ENCODE results near the gene ZNF532. TPM values are rescaled to one million over a fixed set of nuclear protein-coding genes. Genes with fewer than 3 reads are reported as not detected.

ZNF532 gene
- total RNA-seq, 1 experiment from 2014 or later, result 13.5 TPM

DNA sequence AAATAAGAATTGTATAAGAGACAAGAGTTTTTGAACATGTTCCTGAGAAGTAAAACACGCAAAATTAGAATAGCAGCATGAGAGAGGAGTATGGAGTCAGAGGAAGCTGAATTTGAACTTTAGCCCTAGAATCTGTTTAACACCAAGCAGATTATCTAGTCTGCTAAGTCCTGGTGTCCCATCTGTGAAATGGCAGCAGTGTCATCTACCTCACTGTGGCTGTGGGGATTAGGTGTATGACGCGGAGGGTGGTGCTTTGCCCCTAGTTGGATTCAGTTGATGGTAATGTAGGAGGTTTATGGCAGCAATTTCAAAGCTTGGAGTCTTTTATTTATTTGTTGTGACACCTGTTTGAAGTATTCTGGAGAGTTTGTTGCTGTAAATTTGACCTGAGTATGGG, 79.2 kb downstream of the ZNF532 start:
- DNase-seq (ENCODE audit: low spot score), result no peak

DNA sequence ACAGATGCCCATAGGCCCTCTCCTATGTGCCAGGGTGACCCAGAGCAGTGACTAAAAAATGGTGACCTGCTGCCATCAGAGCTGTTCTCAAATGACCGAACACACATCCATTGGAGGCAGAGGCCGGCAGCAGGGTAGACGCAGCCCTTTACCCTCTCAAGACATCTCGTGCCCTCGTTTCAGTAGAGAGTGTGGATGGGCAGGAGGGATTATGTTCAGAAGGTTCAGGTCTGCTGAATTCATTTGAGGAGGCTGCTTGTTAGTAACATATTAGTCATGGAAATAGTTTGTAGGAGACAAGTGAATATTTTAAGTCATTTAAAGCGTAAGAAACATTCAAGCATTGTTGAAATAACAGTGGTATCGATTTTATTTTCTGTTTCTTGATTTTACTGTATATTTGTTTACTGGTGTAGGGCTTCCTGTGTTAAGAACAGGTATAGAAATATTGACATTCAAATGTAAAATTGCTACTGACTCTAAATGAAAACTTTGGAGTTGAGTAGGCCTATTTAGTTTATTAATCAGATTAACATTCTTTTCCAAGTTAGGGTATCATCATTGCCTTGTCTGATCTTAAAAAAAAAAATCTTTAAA, 82.6 kb downstream of the ZNF532 start:
- DNase-seq (ENCODE audit: low spot score), result no peak

DNA sequence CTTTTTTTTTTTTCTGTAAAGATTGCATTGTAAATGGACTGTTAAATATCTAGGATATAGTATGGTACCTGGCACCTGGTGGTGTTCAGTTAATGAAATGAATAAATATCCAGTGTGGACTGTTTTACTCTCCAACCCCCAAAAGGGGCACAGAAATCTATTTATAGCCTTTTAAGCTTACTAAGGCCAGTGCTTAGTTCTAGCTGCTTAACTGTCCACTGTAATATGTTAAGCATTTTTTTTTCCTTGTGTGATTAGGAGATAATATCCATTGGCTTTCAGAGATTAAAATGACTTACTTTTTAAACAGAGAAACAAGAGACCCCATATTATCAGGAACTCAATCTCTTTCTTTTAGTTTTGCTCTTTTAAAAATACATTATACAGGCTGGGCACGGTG, 84.4 kb downstream of the ZNF532 start:
- no peak for DNase-seq (ENCODE audit: low spot score)

DNA sequence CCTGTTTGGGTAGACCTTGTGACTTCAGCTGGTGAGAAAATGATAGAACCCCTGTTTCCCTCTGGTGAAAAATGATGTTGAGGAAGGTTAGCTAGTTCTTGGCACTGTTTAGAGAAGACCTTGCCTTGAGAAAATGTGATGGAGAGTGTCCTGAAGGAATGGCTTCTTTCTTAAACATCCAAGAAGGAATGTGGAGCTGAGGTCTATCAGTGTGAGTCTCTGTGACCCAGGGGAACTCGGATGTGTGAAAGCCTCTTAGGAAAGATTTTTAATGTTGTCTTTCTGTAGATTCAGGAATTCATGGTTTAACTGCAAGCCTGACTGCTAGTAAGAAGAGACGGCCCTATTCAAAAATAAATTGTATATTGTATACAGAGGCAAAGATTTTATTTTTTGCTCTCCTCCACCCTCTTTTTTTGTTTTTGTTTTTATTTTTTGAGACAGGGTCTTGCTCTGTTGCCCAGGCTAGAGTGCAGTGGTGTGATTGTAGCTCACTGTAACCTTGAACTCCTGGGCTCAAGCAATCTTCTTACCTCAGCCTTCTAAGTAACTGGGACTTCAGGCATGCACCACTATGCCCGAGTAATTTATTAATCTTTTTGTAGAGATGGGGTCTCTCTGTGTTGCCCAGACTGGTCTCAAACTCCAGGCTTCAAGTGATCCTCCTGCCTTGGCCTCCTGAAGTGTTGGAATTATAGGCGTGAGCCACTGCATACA, 87.5 kb downstream of the ZNF532 start:
- no peak for DNase-seq (ENCODE audit: low spot score)

DNA sequence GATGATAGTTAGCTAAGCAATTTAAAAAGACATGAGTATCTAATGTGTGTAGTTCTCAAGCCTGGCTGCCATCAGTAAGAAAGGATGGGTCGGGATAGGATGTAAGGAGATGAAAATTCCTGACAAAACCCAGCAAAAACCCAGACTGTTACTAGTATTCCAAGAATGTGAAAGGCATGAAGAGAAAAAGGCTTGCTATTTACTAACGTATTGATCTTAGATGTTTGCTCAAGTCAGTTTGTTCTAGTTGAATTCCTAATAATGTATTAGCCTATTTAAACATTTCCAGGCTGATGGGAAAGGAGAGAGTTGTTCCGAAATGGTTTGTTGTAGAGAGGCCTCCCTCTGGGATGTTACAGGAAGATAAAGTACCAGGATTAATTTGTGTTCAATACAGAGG, 88.2 kb downstream of the ZNF532 start:
- DNase-seq (ENCODE audit: low spot score), result no peak

DNA sequence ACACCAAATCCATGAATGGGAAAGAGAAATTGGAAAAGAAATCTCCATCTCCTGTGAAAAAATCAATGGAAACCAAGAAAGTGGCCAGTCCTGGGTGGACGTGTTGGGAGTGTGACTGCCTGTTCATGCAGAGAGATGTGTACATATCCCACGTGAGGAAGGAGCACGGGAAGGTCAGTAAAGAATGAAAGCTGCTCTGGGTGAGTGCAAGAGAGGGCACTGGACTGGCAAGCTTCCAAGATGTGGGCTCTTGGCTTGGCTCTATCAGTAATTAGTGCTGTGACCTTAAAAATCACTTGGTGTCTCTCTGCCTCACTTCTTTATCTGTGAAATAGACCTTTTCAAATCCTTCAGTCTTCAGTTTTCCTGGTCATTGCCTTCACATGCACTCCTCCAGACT, 89.0 kb downstream of the ZNF532 start:
- no peak for DNase-seq (ENCODE audit: low spot score)

DNA sequence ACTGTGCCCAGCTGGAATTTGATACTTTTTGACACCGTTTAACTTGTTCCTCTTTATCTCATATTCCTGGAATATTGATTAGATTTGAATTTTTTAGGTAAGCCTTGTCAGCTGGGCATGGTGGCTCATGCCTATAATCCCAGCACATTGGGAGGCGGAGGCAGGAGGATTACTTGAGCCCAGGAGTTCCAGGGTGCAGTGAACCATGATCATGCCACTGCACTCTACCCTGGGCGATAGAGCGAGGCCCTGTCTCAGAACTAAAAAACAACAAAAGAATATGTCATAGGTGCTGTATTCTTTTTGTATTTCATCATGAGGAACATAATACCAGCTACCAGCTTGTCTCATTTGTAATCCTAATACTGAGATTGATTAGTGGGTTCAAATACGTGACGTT, 90.3 kb downstream of the ZNF532 start:
- no peak for DNase-seq (ENCODE audit: low spot score)

DNA sequence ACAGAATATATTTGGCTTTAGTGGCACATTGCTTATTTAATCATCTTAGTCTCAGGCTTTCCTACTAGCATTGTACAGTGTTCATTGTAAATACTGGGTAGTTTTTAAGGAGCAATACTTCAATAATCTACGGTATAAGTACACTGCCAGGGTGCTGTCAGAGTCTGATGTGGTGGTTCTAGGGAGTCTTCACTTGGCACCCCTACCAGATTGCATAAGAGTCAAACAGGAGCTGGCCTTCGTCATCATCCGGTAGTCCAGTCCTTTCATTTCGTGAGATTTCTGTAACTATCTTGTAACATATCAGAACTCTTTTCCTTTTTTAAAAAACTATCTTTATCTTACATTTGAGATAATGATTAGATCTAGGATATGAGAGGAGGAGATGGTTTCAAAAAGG, 91.1 kb downstream of the ZNF532 start:
- no peak for DNase-seq (ENCODE audit: low spot score)

DNA sequence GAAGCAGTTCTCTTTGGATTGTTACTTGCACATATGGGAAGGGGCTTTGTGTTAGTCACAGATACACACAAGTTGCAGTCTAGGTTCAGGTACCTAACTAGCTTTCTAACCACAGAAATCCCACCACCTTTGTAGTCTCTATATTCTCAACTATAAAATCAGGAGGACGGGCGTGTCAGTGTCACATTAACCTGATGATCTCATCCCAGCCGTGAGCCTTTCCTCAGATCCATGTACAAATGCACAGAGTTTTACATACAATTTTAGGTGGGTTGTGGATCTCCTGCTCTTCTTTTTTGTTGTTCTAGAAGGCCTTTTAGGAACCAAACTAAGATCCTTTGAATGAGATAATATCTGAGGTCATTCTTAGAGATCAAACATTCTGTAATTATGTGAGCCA, 94.0 kb downstream of the ZNF532 start:
- no peak for DNase-seq (ENCODE audit: low spot score)

DNA sequence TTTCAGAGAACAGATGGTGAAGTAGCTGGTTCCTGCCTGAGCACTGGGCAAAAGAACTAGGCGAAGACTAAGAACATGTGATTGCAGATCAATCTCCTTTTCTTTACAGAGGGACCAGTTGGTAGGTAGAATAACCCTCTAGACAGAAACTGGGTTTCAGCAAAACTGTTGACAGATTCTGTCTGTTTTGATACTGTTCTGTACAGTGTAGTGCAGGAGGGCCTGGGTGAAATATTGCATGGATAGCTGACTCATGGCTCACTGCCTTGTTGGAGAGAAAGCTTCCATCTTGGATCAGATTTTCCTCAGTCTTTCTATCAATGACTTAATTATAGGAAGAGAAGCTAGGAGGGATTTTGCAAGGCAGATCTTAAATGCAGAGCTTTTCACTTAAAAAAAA, 95.8 kb downstream of the ZNF532 start:
- no peak for DNase-seq (ENCODE audit: low spot score)

DNA sequence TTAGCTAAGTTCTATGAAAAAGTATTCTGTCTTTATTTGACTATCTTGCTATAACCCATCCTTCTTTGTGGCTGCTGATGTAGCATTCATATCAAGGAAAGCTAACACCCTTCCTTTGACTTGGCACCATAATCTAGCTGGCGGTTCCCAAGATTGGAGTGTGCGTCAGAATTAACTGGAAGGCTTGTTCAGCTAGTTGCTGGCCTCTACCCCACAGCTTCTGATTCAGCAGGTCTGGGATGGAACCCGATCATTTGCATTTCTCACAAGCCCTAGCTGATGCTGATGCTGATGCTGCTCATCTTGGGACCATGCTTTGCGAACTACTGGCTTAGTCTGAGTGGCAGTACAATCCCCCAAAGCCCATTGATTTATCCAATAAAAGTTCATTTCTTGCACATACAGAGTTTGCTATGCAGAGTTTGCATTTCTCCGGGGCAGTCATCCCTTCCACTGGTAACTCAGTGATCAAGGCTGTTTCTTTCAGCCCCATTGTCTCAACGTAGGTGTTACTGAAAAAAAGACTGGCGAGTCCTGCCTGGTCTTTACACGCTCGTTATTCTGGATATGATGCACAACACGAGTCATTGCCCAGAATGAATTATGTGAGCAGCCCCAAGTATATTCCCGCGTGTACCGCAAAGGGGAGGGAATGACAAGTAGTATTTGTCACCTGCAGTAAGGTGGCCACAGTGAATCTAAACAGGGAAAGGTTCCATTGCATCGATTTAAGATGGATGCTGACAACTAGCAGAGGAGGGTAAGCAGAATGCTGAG, 96.5 kb downstream of the ZNF532 start:
- DNase-seq (ENCODE audit: low spot score), result no peak

DNA sequence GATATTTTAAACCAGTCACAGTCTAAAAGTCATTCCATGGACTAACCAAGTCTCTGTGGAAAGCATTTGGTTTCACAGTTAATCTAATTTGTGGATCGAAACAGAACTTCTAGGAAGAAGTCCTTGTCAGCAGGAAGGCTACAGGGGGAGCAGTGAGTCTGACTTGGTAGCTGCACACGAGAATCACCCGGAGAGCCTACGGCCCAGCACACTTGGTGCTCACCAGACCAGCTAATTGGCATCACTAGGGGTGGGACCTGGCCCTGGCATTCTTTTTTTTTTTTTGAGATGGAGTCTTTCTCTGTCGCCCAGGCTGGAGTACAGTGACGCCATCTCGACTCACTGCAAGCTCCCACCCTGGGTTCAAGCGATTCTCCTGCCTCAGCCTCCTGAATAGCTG, 97.7 kb downstream of the ZNF532 start:
- DNase-seq (ENCODE audit: low spot score), result no peak

DNA sequence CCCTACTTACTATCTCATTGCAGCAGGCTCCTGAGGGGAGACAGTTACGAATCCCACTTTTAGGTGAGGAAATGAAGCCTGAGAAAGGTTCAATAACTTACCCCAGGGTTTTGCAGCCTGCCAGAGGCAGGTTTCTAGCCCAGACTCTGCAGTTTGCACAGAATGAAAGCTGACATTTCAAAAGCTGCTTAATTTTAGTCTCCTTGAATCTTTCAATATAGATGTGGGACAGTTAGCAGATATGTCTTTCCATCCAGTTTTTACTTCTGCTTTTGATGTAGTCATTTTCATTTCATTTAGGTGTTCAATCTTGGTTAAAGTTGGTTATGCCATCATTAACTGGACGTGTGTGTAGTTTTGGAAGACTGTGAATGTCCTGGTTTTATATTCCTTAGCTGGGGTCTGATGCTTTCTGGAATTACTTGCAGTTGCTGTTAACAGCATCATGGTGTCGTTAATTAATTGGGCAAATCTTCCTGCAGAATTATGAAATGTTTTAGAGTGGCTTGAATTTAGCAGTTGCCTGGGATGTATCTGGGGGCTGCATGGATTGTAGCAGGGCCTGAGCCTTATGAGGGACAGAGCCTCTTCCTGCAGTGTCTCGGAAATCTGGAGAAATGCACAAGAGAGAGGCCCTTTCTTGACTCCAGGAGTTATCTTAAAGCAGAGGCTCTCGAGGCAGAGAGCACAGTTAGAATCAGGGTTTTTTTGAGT, 100.8 kb downstream of the ZNF532 start:
- no peak for DNase-seq (ENCODE audit: low spot score)

DNA sequence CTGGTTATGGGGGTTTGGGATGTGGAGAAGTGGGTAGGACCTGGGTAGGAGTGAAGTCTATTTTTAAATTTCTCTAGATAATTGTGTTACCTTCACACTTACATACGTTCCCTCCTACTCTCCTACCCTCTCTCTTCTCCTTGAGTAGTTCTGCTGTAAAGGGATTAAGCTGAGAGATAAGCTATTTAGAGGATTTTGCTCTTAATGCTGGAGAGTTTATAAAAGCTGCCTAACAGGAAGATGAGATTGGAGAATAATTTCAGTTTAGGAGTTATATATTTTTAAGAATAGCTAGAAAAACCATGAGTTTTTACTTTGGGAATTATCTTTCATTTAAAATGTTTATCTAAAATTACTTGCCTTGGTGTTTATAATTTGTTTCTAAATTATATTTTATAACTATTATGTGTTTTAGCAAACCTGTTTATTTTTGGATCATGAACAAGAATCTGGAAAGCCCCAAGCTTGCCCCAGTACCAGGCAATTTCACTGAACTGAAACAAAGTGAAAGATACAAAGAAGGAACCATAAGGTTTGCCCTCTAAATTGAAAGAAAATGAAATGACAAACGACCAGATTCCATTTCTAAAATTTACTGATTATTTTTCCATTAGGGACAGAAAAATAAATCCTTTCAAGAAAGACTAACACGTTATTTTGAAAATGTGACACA, 101.5 kb downstream of the ZNF532 start:
- no peak for DNase-seq (ENCODE audit: low spot score)

DNA sequence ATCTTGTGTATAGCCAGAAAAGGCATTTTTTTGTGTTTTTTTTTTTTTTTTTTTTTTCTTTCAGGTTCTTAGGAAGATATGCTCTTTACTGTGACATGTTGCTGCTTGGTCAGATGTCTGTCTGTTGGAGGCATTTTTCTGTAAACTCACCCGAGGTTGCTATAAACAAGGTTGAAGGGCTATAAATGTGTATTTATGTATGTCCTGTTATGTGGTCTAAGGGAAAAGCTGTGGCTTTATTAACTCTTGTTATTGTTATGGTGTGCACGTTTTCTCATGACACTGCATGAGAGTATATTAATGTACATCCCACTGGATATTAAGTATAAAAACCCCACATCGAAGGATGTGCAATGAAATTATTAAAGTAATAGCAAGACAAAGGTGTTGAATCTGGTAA, 102.0 kb downstream of the ZNF532 start:
- no peak for DNase-seq (ENCODE audit: low spot score)

DNA sequence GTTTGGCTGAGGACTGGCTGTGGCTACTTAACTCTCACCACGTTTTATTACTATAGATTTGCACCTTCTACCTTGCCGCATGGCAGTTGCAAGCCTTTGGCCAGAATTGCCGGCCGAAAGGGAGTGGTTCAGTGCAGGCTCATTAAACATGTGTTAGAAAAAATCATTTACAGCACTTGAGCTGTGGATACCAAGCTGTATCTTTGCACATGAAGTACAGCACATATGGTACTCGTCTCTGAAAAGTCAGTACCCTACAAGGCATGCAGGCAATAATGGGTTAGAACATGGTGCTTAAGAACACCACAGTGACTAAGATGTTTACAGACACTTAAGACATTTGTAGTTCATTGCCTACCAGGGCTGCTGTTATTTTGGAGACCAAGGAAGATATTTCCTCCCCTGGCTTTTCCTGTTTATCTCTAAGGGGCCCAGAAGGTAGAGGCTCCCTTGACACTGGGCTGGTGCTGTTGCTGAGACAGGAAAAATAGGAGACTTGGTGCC, 103.1 kb downstream of the ZNF532 start:
- DNase-seq (ENCODE audit: low spot score), result no peak

DNA sequence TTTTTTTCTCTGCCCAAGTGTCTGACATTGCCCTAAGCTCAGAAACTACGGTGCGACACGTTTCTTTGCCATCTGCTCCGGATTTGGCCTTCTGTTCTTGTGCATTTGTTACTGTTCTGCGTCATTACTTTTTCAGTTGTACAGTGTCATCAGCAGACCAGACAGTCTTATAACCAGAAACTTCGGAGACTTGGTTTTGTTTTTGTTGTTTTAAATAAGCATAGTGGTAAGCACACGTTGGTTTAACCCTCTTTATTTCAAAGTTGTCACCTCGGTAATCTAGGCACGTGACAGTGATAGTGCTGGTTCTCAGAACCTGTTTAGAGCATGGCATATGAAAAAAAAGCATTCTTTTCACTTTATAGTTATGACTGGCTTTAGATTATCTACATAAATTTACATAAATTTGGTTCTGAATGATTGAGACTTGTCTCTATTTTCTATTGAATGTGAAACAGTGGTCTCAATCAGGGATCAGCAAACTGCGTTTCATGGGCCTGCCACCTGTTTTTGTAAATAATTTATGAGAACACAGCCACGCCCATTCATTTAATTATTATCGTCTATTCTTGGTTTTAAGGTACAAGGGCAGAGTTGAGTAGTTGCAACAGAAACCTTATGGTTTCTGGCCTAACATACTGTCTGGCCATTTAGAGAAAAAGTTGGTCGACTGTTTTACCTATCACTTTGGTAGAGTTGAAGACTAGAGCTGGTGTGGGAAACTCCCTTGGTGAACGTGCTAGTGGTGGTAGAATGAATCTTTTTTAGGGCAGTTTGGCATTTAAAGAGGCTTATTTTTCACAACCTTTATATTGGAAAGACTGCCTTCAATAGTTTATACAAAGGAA, 106.5 kb downstream of the ZNF532 start:
- no peak for DNase-seq (ENCODE audit: low spot score)

DNA sequence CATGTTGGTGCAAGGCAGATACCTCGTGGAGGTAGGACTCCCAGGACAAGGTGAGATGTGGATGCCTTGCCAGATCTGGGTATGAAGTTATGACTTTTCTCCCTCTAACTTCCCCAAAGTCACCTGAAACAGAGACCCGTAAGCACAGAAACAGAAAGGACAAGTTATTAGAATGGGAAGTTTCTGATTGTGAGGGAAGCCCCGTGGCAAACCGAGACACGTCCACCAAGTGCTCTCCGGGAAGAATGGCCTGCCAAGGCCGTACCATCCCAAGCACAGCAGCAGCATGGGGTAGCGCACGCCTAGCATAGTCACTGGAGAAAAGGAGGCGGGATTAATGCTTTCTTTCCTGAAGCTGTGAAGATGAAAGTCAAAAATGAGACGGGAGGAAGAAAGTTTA, 110.6 kb downstream of the ZNF532 start:
- no peak for DNase-seq (ENCODE audit: low spot score)

DNA sequence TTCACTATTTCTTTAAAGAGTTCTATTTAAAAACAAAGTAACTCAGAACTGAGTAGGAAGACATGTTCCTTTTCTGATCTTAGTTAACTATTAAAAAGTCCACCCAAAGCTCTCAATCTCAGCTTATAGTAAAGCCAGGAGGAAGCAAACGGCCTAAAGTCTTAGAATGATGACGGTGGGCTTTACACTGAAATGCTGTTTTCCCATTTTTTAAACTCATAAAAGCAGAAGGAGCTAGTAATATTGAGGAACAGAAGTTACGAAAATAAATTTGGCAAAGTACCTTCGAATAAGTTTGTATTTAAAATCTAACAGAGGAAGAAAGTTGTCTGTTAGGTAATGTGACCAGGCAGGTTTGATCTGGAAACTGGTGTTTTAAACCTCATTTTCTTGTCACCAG, 111.1 kb downstream of the ZNF532 start:
- no peak for DNase-seq (ENCODE audit: low spot score)

DNA sequence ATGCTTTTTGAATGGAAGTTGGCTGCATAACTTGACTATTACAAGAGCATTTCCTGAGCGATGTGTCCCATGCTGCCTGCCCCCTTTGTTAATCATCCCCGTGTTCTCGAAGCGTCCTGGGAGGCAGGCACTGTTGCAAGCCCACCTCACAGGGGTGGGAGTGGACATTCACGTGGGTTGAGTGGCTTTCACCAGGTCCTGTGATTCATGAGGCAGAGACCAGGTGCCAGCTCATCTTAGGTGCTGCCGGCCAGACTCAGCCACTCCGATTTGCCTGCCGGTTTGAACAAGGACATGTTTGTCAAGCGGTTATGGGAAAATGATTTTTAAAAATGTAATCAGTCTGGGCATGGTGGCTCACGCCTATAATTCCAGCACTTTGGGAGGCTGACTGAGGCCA, 112.5 kb downstream of the ZNF532 start:
- DNase-seq (ENCODE audit: low spot score), result no peak

DNA sequence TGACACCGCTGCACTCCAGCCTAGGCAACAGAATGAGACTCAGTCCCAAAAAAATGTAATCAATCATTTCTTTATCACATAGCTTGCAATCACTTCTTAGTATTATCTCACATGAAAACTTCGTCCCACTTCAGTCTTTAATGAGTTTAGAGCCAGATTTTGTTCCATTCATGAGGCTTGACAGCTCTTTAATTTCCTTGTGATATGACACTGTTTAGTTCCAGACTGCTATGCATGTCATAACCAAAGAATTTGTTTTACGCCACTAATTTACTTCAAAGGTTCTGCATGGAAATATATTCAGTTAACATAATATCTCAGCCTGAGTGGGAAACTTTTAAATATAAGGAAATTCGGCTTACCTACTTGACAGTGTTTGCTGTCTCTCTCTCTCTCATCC, 113.1 kb downstream of the ZNF532 start:
- no peak for DNase-seq (ENCODE audit: low spot score)
